SHP77 (cell line): ENCODE measurements around the gene SELENON.

Experiments used
- DNase-seq, 2 experiments: peaks; one replicate each; lab custom pipeline; 2025; lab: John Stamatoyannopoulos, UW

Gene SELENON

GRCh38 chr1:25864434-25864833 lies 64.4 kb downstream of the SELENON start:
- no peak for DNase-seq

GRCh38 chr1:25866288-25866687 lies 66.3 kb downstream of the SELENON start:
- no peak for DNase-seq

- DNase-seq = no peak
Observed at GRCh38 chr1:25867210-25867991, 67.4 kb downstream of the SELENON start.
